ENCODE measurements around the gene KRT83. TPM values are rescaled to one million over a fixed set of nuclear protein-coding genes. Genes with fewer than 3 reads are reported as not detected.
A peak's percentile ranks its signal among the peaks of the same experiment; 100 is the strongest.

KRT83 gene
- total RNA-seq, 2 experiments from 2014 or later, result not detected

DNA sequence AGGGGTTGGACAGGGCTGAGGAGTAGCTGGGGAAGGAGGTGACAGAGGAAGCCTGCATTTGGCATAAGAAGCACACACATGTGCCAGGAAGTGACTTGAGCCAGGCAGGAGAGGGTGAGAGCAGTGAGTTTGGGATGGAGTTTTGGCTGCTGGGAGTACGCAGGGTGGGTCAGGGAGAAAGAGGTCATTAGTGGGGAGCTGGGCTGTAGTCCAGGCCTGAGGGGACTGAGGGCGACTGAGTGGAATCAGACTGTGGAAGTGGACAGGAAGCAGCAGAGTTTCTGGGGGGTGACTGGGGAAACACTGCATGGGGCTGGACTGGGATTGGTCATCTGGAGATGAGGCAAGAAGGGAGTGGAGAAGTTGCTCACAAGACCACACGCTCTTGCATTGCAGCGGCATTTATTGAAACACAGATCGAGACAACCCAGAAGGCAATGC, 38.4 kb upstream of the KRT83 start:
- TF ChIP-seq, protein P1, sequence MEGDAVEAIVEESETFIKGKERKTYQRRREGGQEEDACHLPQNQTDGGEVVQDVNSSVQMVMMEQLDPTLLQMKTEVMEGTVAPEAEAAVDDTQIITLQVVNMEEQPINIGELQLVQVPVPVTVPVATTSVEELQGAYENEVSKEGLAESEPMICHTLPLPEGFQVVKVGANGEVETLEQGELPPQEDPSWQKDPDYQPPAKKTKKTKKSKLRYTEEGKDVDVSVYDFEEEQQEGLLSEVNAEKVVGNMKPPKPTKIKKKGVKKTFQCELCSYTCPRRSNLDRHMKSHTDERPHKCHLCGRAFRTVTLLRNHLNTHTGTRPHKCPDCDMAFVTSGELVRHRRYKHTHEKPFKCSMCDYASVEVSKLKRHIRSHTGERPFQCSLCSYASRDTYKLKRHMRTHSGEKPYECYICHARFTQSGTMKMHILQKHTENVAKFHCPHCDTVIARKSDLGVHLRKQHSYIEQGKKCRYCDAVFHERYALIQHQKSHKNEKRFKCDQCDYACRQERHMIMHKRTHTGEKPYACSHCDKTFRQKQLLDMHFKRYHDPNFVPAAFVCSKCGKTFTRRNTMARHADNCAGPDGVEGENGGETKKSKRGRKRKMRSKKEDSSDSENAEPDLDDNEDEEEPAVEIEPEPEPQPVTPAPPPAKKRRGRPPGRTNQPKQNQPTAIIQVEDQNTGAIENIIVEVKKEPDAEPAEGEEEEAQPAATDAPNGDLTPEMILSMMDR (IDR thresholded peaks at IDR 0.05), result no peak
- peaks cover 24% of the 10 kb centered on the region for H3K4me1 Mint-ChIP-seq (ENCODE audit: low read depth)
- CTCF ChIA-PET, result interaction anchor here (1.2 to 3.2 kb wide), 5 partner anchors 14 to 520 kb away, joined by 3 to 28 read pairs (median 10); no protein-coding TSS in a partner anchor
- DNase-seq (no peak), ATAC-seq (no peak)
- no peak overlapping the region for H3K27ac Mint-ChIP-seq
- no peaks in the 10 kb centered on the region for H3K27me3 Mint-ChIP-seq
- intact Hi-C loops (cut with micrococcal nuclease), result no loop called here
- POLR2A ChIA-PET, result no interaction called here
- no peak overlapping the region for H3K4me3 Mint-ChIP-seq
- H3K36me3 Mint-ChIP-seq (ENCODE audit: low read depth), result no peaks in the 10 kb centered on the region
- no peaks in the 10 kb centered on the region for H3K9me3 Mint-ChIP-seq

DNA sequence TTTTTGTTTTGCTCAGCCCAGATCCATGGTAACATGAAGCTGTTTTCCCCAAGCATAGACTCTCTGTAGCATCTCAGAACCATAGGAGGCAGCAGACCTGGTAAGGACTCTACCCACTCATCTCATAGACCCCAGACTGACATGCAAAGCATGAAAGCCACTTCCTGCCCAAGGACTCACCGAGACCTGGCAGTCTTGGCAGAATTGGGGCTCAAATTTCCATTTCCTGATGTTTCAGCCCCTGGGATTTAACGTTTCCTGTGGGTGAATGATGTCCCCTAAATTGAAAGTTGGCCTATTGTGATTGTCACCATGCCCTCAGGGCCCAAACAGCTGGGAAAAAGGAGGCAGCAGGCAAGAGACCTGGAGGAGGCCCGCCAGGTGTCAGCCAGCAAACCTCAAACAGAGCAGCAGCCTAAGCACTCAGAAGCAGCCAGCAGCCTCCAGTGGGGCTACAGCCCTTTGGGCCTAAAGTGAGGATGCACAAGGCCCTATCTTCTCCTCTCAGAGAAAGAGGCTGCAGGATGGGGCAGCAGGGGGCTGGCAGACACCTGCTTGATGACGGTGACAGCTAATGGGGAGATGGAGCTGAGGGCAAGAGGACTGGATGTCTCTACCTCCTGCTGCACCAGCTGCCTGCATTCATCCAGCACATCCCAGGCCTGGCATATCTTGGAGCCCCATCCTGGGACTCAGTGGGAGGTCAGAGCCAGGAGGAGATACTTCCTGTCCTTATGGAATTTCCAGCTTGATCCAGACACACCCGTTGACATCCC, 37.6 kb upstream of the KRT83 start:
- TF ChIP-seq, protein P1 (IDR thresholded peaks at IDR 0.05), result no peak
- ATAC-seq, result peak; percentile 97

DNA sequence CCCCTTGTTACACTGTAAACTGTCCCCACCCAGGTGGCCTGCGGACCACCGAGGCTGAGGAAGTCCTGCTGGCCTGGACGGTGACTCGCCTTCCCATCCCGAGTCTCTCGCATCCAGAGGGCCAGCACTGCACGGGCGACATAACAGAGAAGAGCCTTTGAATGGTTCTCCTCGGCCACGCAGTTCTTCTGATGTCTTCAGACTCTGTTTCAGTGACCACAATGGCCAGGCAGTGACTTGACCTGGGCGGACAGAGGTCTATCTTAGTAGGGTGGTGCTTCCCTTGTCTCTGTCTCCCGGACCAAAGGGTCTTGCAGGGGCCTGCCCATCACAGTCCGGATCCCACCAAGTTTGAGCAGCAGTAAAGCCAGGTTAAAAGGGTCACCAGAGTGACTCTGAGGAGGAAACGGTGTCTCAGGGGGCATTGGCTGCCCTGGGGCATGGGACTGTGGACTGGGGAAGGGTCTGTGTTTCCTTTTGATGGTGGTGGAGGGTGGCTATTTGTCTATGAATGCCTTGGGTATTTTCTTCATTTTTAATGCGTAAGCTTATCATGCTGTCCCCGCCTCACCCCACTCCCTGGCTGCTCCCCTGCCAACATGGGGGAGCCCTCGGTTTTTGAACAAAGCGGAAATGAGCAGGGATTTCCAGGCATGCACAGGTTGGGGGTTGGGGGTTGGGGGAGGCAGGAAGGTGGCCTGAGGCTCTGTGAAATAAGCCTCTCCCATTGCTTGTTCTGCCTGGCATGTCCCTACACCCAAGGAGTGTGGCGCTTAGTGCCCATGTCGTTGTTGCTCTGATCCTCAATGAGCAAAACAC, 35.8 kb upstream of the KRT83 start:
- TF ChIP-seq, protein P1 (IDR thresholded peaks at IDR 0.05), result no peak
- ATAC-seq, result no peak
- Mint-ChIP-seq H3K4me3 (no peak overlapping the region), H3K36me3 (ENCODE audit: low read depth) (no peaks in the 10 kb centered on the region), H3K27me3 (no peaks in the 10 kb centered on the region), H3K4me1 (ENCODE audit: low read depth) (peaks cover 30% of the 10 kb centered on the region), H3K9me3 (no peaks in the 10 kb centered on the region), H3K27ac (no peak overlapping the region)
- intact Hi-C loops (cut with micrococcal nuclease), result no loop called here
- no peak for DNase-seq
- ChIA-PET POLR2A (no interaction called here), CTCF (no interaction called here)

More for the DNA sequence above, 37.6 kb upstream of the KRT83 start:
- no peaks in the 10 kb centered on the region for H3K36me3 Mint-ChIP-seq (ENCODE audit: low read depth)
- H3K4me3 Mint-ChIP-seq, result no peak overlapping the region
- H3K27ac Mint-ChIP-seq, result no peak overlapping the region
- ChIA-PET POLR2A (interaction anchor here (1.0 kb wide), 1 partner anchor 8 kb away, joined by 3 read pairs; the partner anchor contains the start of gene KRT85), CTCF (interaction anchor here (0.8 to 2.7 kb wide), 7 partner anchors 14 to 521 kb away, joined by 3 to 11 read pairs (median 5); no protein-coding TSS in a partner anchor)
- DNase-seq, result peak; percentile 64
- no peaks in the 10 kb centered on the region for H3K27me3 Mint-ChIP-seq
- intact Hi-C loops (cut with micrococcal nuclease), result no loop called here
- no peaks in the 10 kb centered on the region for H3K9me3 Mint-ChIP-seq
- H3K4me1 Mint-ChIP-seq (ENCODE audit: low read depth), result peaks cover 24% of the 10 kb centered on the region

DNA sequence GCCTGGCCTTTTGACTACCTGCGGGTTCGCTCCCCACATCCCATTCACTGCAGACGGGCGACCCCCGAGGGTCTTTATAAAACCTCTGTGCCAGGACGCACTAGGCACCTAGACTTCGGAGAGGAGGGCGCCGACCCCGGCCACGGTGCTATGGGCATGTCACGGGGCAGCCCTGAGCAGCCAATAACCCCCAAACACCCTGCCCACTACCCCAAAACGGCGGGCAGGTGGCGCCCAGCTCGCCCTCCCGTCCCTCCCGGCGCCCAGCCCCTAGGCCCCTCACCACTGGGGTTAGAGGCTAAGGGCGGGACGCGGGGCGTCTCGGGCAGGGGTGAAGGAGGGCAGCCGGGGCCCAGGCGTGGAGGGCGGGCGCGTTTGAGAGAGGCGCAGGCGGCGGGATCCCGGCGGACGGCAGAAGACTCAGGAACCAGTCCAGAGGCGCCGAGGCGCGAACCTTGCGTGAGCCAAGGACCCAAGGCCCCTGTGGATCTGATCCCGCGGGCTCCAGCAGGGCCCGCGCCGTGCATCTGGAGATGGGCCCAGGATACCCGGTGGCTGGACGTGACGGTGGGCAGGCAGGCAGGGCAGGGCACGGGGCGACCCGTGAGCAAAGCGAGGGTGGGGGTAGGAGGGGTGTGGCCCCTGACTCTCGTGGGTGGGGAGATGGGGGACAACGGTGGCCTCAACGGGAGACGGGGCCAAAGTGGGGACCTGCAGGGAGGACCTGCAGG, 35.0 kb upstream of the KRT83 start:
- ChIA-PET CTCF (no interaction called here), POLR2A (no interaction called here)
- no peak overlapping the region for H3K27ac Mint-ChIP-seq
- no peak overlapping the region for H3K4me3 Mint-ChIP-seq
- intact Hi-C loops (cut with micrococcal nuclease), result no loop called here
- TF ChIP-seq, protein P1 (IDR thresholded peaks at IDR 0.05), result no peak
- no peaks in the 10 kb centered on the region for H3K27me3 Mint-ChIP-seq
- H3K9me3 Mint-ChIP-seq, result no peaks in the 10 kb centered on the region
- ATAC-seq, result no peak
- no peaks in the 10 kb centered on the region for H3K36me3 Mint-ChIP-seq (ENCODE audit: low read depth)
- DNase-seq, result no peak
- H3K4me1 Mint-ChIP-seq (ENCODE audit: low read depth), result peaks cover 33% of the 10 kb centered on the region

All from activated CD8-positive, alpha-beta T cell treated with anti-CD3 and anti-CD28 coated beads for 36 hours (primary cell).